AG04449 (cell line): Measurements from ENCODE around the gene FAM120A.

Experiments used
- CTCF ChIA-PET: fragments of 350-600 bp; formaldehyde crosslinking; extraction: SDS; loops from one replicate; lab custom pipeline; 2021; ENCODE audit warnings: antibody characterized with exemption; lab: Yijun Ruan, JAX
- POLR2A ChIA-PET: fragments of 400-600, 350-600 bp; formaldehyde crosslinking; extraction: SDS; loops from one replicate; lab custom pipeline; 2020; ENCODE audit warnings: antibody characterized with exemption, inconsistent platforms; lab: Yijun Ruan, JAX
- DNase-seq: peaks from one replicate; pipeline ENCODE4 v3.0.0-alpha.2; 2010; ENCODE audit warnings: low read depth, low spot score
- H3K4me3 ChIP-seq: 2 replicates; pipeline ENCODE4 v1.5.1; 2011; ENCODE audit warnings: low read depth, mild to moderate bottlenecking, control low read depth, low read length
- CTCF ChIP-seq: IDR thresholded peaks from one replicate; pipeline ENCODE4 v1.5.1; 2011; ENCODE audit warnings: mild to moderate bottlenecking, moderate library complexity, low read length, control low read depth, inconsistent platforms; ENCODE audit not compliant: insufficient read depth; ENCODE audit errors: missing control alignments

The FAM120A gene

DNA sequence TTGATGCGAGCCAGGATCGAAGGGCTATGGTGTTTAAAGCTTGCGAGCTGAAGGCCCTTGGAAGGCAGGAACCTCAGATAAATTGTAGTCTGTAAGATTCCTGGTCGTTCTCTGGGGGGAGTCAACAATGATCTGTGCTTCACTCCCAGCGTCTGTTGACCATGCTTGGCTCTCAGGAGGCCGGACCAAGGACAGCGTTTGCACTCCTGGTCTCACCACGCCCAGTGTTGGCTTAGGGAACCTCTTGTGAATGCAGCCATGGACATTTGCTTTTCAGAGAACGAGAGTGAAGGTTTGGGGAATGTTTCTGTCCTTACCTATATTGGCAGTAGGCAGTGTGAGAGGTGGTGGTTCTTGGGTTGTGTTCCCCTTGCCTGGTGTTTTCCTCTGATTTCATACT is 62.1 kb downstream of the FAM120A start:
- POLR2A ChIA-PET: no interaction called here
- no peak for TF ChIP-seq CTCF
- CTCF ChIA-PET: interaction anchor here (1.2 kb wide), 1 partner anchor 53 kb away, joined by 3 read pairs; no protein-coding TSS in a partner anchor
- no peak for DNase-seq
- no peak overlapping the region for H3K4me3 ChIP-seq

GRCh38 chr9:93517331-93517730 is 65.8 kb downstream of the FAM120A start:
- TF ChIP-seq CTCF: no peak
- ChIA-PET CTCF (interaction anchor here (0.7 to 1.3 kb wide), 2 partner anchors 8 to 49 kb away, joined by 3 to 4 read pairs; no protein-coding TSS in a partner anchor), POLR2A (no interaction called here)
- H3K4me3 ChIP-seq: no peak overlapping the region
- DNase-seq: no peak

- peak; percentile 2 for TF ChIP-seq CTCF
- ChIA-PET POLR2A (no interaction called here), CTCF (no interaction called here)
- no peak for DNase-seq
- H3K4me3 ChIP-seq: no peak overlapping the region
Measured at GRCh38 chr9:93520523-93520922, 69.0 kb downstream of the FAM120A start.

GRCh38 chr9:93522736-93523135 is 71.3 kb downstream of the FAM120A start:
- TF ChIP-seq CTCF: no peak
- no peak overlapping the region for H3K4me3 ChIP-seq
- ChIA-PET POLR2A (no interaction called here), CTCF (interaction anchor here (0.9 kb wide), 1 partner anchor 43 kb away, joined by 3 read pairs; no protein-coding TSS in a partner anchor)
- no peak for DNase-seq

DNA sequence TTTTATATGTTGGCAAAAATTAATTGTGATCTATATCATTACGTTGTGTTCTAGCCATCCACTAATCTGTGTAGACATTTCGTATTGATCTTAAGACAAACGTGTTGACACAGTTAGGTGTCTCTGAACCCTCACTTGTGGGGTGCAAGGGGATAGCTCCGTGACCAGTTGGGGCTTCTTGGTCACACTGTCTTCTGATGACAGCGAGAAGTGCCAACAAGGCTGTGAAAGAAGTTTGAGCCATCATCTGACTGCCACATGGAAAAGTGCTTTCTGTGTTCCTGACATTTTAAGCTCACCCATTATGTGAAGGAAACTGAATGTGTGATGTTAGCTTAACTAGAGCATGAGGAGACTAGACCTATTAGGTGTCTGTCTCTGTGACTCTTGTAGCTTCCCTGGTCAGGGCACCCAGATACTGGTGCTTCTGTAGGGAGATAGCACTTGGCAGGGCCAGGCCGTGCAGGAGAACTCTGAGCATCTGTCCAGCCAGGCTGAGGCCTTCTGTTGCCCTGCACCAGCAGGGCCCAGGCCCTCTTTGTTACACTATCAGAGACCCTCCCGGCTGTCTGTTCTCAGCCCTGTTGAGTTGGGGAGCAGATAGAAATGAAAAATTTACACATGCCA is 72.1 kb downstream of the FAM120A start:
- DNase-seq: no peak
- ChIA-PET POLR2A (no interaction called here), CTCF (interaction anchor here (0.6 to 0.9 kb wide), 2 partner anchors 27 to 42 kb away, joined by 3 read pairs; no protein-coding TSS in a partner anchor)
- TF ChIP-seq CTCF: no peak
- no peak overlapping the region for H3K4me3 ChIP-seq

- no peak overlapping the region for H3K4me3 ChIP-seq
- DNase-seq: no peak
- ChIA-PET POLR2A (no interaction called here), CTCF (interaction anchor here (0.8 to 1.1 kb wide), 2 partner anchors 8 to 9 kb away, joined by 3 read pairs; no protein-coding TSS in a partner anchor)
- no peak for TF ChIP-seq CTCF
Measured at GRCh38 chr9:93525476-93525875, 74.0 kb downstream of the FAM120A start.
